HL-60/S4 treated with phorbol 12-myristate 13-acetate at 8.2 ng/mL for 4 days and 3 days (cell line): ENCODE data around the gene TMEM98.
"Not testable (repeated sequence)": the region's sequence is repeated elsewhere in the genome, so short reads cannot be mapped to it uniquely, and the experiment has no call there.

Source experiments
- in situ Hi-C: fragments of 300-500 bp; cut with MboI; formaldehyde crosslinking; loops from 2 replicates; pipeline ENCODE4 v1.15.0; 2022; ENCODE audit warnings: low sequenced_read_pairs

The TMEM98 gene

DNA sequence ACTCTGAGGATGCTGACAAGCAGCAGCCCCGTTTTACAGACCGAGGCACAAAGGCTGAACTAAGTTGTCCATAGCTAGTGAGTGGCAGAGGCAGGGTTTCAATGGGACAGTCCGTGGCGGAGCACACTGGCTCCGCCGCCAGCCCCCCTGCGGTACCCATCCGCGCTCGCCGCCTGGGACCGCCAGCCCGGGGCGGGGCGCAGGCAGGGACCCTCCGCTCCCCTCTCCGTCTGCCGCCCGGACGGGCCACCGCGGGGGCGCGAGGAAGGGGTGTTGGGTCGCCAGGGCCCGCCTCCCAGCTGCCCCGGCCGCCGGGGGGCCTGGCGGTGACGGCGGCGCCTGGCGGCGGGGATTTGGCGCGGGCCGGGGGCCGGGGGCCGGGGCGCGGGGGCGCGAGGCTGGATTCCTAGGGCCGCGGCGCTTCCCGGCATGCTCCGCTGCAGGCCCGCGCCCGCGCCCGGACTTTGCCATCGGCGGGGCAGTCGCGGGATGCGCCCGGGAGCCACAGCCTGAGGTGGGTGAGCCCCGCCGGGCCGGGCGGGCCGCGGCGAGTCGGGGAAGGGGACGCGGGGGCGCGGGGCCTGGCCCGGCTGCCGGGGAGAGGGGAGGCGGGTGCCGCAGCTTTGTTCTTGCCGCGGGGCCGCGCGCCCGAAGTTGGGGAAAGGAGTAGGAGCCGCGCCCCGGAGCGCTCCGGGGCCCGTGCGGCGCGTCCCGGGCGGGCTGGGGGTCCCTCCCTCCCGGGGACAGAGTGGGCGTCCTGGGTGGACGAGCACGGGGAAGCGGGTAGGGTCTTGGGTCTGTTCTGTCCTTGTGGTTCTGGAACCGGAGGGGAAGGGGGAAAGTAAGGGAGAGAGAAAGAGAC is at the start of gene TMEM98:
Gene TMEM98 (plus strand): TSS at position 430 of the 862 bp plus-strand sequence. CDS start 3,376 bp downstream, outside the sequence.
- in situ Hi-C loops: no loop called here

- in situ Hi-C loops: no loop called here
These were observed 49.7 kb upstream of the TMEM98 start for GRCh38 chr17:32878211-32878610.

DNA sequence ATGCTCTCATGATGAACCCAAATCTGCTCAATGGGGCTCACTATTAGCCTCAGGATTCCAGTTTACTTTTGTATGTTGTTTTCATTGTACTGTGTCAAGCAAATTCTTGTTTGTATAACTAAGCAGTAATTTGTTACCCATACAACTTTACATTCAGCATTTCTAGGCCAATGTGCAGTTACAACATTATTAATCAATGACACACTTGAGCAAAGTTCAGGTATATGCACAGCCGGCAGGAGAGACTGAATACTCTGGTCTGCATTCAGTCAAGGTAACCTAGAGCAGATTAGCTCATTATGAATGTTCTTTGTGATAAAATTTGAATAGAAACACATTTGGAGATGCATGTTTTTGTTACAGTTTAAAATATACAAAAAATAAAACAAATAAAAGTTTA is 48.8 kb upstream of the TMEM98 start:
- in situ Hi-C loops: no loop called here

DNA sequence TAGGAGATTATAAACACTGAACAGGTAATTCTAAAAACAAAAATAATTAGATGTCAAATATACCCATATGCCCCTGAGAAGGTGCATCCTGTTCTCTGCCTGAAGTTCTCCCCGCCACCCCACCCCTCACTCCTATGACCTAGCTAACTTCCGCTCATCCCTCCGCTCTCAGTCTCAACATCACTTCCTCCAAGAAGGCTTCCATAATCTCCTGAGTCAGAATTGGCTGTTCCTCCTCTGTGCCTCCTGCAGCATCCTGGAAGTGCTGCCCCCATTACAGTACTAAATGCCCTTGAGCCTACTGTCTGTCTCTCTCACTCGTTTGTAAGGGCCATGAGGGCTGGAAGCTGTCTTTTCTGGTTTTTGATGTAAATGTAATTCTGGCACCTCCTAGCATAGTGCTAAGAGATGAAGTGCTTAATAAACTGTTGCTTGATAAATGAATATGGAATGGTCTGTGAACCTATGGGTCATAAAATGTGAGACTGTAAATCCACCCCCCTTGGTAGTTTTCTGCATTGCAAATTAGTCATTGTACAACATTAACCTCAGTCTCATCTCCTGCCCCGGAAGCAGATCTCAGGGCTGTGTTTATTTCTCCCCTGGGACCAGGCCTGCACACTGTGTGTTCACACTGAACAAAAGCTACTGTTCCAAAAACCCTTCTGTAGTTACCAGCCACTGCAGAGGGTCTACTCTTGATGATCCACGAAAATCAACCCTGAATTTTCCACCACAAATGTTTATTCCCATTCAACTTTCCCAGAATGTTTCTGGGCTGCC is 47.1 kb upstream of the TMEM98 start:
- in situ Hi-C loops: no loop called here

- in situ Hi-C loops: no loop called here
These were observed 45.9 kb upstream of the TMEM98 start for GRCh38 chr17:32882029-32882428.

- in situ Hi-C loops: no loop called here
These were observed 45.2 kb upstream of the TMEM98 start for GRCh38 chr17:32882734-32883133.

DNA sequence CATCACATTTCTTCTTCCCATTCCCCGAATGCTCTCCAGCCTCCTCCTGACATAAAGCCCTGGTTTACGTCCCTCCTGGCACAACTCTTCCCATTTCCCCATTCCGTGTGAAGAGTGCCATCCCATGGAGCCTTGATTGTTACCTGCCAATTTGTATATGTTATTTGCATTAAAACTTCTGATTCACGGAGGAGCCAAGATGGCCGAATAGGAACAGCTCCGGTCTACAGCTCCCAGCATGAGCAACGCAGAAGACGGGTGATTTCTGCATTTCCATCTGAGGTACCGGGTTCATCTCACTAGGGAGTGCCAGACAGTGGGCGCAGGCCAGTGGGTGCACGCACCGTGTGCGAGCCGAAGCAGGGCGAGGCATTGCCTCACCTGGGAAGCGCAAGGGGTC is 41.0 kb upstream of the TMEM98 start:
- in situ Hi-C loops: not testable (repeated sequence)

- in situ Hi-C loops: not testable (repeated sequence)
These were observed 40.5 kb upstream of the TMEM98 start for GRCh38 chr17:32887410-32887809.

GRCh38 chr17:32894245-32894644 is 33.7 kb upstream of the TMEM98 start:
- in situ Hi-C loops: no loop called here

- in situ Hi-C loops: no loop called here
These were observed 31.2 kb upstream of the TMEM98 start for GRCh38 chr17:32896647-32897258.

DNA sequence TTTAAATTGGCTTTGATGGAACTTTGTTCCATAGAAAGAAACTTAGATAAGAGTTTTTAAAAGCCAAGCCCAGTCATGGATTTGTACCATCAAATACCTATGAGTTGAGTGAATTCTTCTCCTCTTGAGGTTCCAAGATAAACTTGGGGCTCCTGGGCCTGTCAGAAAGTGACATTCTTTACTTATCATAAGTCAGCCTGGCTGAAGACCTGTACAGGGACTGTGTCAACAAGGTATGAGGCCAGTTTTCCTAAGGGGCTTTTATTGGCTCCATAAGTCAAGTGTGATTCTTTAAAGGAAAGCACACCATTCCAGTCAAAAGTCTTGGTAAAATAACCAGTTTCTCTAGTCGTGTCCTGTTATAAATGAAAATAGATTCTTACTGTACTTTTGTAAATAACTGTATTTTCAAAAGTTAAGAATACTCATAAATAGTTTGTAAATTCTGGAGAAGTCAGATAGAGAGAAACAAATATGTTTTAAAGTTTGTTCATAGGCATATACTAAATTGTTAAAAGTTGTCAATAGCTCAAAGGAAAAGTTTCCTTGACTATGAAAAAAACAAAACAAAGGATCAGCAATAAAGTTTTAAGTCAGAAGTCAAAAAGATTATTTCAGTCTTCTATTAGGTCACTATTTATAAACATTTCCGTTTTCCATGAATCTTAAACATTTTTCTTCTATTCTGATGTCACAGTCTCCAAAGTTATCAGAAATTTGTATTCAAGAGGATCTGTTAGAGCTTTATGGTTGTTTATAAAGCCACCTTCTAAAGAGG is 28.5 kb upstream of the TMEM98 start:
- in situ Hi-C loops: no loop called here

DNA sequence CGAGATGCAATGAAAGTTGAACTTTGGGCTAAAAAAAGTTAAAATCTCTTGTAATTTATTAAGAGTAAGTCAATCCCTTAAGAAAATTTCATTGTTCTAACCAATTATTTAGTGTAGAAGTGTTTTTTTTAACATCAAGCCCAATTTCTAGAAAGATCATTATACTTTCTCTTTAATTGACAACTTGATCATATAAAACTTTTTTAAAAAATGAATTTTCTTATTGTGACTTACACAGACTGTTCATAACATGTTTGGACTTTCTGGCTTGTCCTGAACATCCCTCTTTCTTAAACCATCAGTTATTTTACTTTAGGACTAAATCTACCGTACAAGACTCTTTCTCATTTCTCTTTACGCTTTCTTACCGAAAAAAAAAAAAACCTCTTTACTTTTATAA is 26.2 kb upstream of the TMEM98 start:
- in situ Hi-C loops: no loop called here

- in situ Hi-C loops: no loop called here
These were observed 23.9 kb upstream of the TMEM98 start for GRCh38 chr17:32903774-32904673.

GRCh38 chr17:32904891-32905290 is 23.1 kb upstream of the TMEM98 start:
- in situ Hi-C loops: no loop called here

GRCh38 chr17:32907583-32907982 is 20.4 kb upstream of the TMEM98 start:
- in situ Hi-C loops: no loop called here

- in situ Hi-C loops: no loop called here
These were observed 18.1 kb upstream of the TMEM98 start for GRCh38 chr17:32909787-32910369.

DNA sequence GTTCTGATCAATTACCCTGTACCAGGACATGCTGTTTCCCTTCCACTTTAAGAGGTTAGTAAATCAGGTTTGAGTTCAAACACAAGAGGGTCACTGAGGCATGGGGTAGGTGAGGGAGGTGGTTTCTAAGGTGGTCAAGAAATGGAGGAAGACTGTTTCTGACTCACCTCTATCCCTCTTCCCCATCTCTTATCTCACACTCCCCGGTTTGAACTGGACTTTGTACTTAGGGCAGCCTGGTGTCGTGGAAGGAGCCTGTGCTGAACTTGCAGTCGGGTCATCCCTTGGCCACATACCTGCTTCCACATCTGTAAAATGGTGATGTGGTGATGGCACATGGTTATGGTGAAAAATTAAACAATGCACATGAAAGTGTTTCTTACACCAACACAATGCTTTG is 17.2 kb upstream of the TMEM98 start:
- in situ Hi-C loops: no loop called here

DNA sequence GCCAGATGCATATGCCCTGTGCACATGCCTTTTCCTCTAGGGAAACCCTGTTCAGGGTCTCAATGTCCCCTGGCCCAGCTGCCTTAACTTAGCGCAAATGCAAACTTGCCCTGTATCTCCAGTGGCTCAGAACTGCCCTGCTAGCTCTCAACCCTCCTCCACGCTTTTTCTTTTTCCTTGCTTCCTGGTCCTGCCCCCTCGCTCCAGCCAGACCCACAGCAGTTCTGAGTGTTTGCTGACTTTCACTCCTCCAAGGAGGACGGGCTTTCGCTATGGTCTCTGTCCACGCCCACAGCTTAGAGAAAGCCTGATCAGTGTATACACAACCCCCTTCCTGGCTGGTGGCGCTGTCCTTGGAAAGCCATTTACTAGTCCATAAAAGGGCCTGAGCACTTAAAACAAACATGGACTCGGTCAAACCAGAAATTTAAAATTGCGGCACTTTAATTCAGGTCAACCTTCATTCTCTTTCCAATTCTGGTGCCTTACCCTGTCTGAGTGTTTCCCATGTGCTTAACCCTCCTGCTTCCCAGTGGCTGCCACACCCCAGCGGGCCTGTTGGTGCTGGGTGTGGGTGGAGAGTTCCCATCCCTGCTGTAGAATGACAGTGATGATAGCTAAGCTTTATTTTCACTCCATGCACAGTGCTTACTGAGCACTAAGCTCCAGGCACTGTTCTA is 15.6 kb upstream of the TMEM98 start:
- in situ Hi-C loops: no loop called here

DNA sequence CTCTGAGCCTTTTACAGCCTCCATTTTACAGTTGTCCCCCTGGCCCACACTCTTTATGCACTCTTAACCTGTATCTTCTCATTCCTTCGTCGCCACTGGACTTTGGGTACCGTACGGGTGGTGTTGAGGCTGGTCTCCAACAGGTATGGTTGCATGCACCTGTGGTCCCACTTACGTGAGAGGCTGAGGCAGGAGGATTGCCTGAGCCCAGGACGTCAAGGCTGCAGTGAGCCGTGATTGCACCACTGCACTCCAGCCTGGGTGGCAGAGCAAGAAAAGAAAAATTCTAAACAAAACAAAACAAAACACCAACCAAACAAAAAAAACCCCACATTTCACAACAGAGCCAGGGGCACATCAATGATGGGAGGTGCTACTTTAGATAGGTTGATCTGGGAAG is 14.4 kb upstream of the TMEM98 start:
- in situ Hi-C loops: no loop called here
